HCT116 (cell line): Measurements from ENCODE around the gene SARM1. TPM values are rescaled to one million over a fixed set of nuclear protein-coding genes. Genes with fewer than 3 reads are reported as not detected.

ENCODE experiments used
- ATAC-seq: fragments of 200-7000 bp; cut with Tn5 transposase; 2 replicates; pipeline ENCODE4 v1.9.1; 2020; ENCODE audit warnings: mild to moderate bottlenecking, moderate library complexity
- BruUV-seq: library from RNA; stranded (reverse); fragments of 400-500 nt; replicated peaks from 2 replicates; lab custom pipeline; 2021; lab: Mats Ljungman, UMichigan
- CTCF ChIA-PET: fragments of 300-600 bp; sonication (Branson Sonifier 250); formaldehyde crosslinking; loops from one replicate; lab custom pipeline; 2021; ENCODE audit warnings: antibody characterized with exemption; lab: Charles Lee
- POLR2A ChIA-PET: fragments of 300-600, 350-600 bp; sonication (Branson Sonifier 250); formaldehyde crosslinking; loops from one replicate; lab custom pipeline; 2021; ENCODE audit warnings: antibody characterized with exemption; lab: Charles Lee
- RAD21 ChIA-PET, 2 experiments: fragments of 300-600 bp; sonication (Branson Sonifier 250); formaldehyde crosslinking; loops; one replicate each; lab custom pipeline; 2023; ENCODE audit warnings: low total read pairs in 2 of 2; ENCODE audit not compliant: uncharacterized antibody in 2 of 2, unreplicated experiment in 2 of 2, low non-redundant PET in 1 of 2; lab: Charles Lee
- DNase-seq: peaks from one replicate; pipeline ENCODE4 v3.0.0-alpha.2; 2010; ENCODE audit warnings: low read depth, low spot score
- H2AFZ ChIP-seq: fragments of 200-600 bp; shearing (Covaris generic), sonication (generic); 2 replicates; pipeline ENCODE4 v1.6.1; 2017; ENCODE audit warnings: low read depth, mixed run types, mixed read lengths, antibody characterized with exemption, low read length; ENCODE audit not compliant: poor library complexity, severe bottlenecking
- H3K27ac ChIP-seq: 2 replicates; pipeline ENCODE4 v1.5.1; 2012; ENCODE audit warnings: low read depth, low read length
- H3K27me3 ChIP-seq: fragments of 200-600 bp; sonication (generic); 2 replicates; pipeline ENCODE4 v1.6.1; 2016; ENCODE audit warnings: mixed run types, low read length, mixed read lengths; ENCODE audit not compliant: insufficient read depth
- H3K36me3 ChIP-seq, 2 experiments: fragments of 200-500 bp in 1 of 2; fragments of 200-600 bp in 1 of 2; sonication (Bioruptor generic) in 1 of 2; sonication (generic) in 1 of 2; 2 replicates each; pipeline versions ENCODE4 v1.5.1 to v1.6.1; 2014 to 2016; ENCODE audit warnings: low read length in 2 of 2, inconsistent platforms in 1 of 2, mixed read lengths in 1 of 2, mixed run types in 1 of 2; ENCODE audit not compliant: insufficient read depth in 2 of 2, control insufficient read depth in 1 of 2
- H3K4me1 ChIP-seq, 2 experiments: fragments of 200-600 bp in 1 of 2; sonication (generic) in 1 of 2; 2 replicates each; pipeline versions ENCODE4 v1.5.1 to v1.6.1; 2012 to 2017; ENCODE audit warnings: low read length in 2 of 2, inconsistent platforms in 1 of 2, mild to moderate bottlenecking in 1 of 2, mixed read lengths in 1 of 2, mixed run types in 1 of 2, moderate library complexity in 1 of 2; ENCODE audit not compliant: insufficient read depth in 2 of 2, control insufficient read depth in 1 of 2
- H3K4me2 ChIP-seq: fragments of 200-600 bp; sonication (generic); 2 replicates; pipeline ENCODE4 v1.6.1; 2017; ENCODE audit warnings: mixed run types, low read length, mixed read lengths
- H3K4me3 ChIP-seq, 2 experiments: fragments of 200-600 bp in 1 of 2; sonication (generic) in 1 of 2; replicated peaks in 1 of 2; 2 replicates each; pipeline ENCODE4 v1.5.1; 2011 to 2016; ENCODE audit warnings: low read length in 2 of 2, control low read depth in 1 of 2, low read depth in 1 of 2, mild to moderate bottlenecking in 1 of 2, mixed read lengths in 1 of 2, mixed run types in 1 of 2
- H3K79me2 ChIP-seq: fragments of 200-600 bp; sonication (generic); 2 replicates; pipeline ENCODE4 v1.6.1; 2017; ENCODE audit warnings: mild to moderate bottlenecking, mixed run types, low read length, moderate library complexity, mixed read lengths; ENCODE audit not compliant: insufficient read depth
- H3K9ac ChIP-seq: fragments of 200-600 bp; sonication (generic); 2 replicates; pipeline ENCODE4 v1.6.1; 2016; ENCODE audit warnings: low read length, mixed read lengths
- H3K9me2 ChIP-seq: fragments of 200-600 bp; sonication (generic), shearing (Covaris generic); 2 replicates; pipeline ENCODE4 v1.6.1; 2017; ENCODE audit warnings: mixed run types, mild to moderate bottlenecking, moderate library complexity; ENCODE audit not compliant: insufficient read depth
- H3K9me3 ChIP-seq, 2 experiments: fragments of 200-500 bp in 1 of 2; fragments of 200-600 bp in 1 of 2; sonication (Bioruptor generic) in 1 of 2; sonication (generic) in 1 of 2; 2 replicates each; pipeline ENCODE4 v1.6.1; 2014 to 2017; ENCODE audit warnings: low read length in 2 of 2, mixed read lengths in 2 of 2, inconsistent platforms in 1 of 2, low read depth in 1 of 2, mild to moderate bottlenecking in 1 of 2, mixed run types in 1 of 2, moderate library complexity in 1 of 2; ENCODE audit not compliant: control insufficient read depth in 1 of 2, insufficient read depth in 1 of 2
- H4K20me1 ChIP-seq: fragments of 200-600 bp; sonication (generic), shearing (Covaris generic); 2 replicates; pipeline ENCODE4 v1.6.1; 2017; ENCODE audit warnings: mixed run types, mild to moderate bottlenecking, moderate library complexity; ENCODE audit not compliant: insufficient read depth
- CEBPB ChIP-seq: IDR thresholded peaks from 2 replicates; pipeline ENCODE4 v1.6.1; 2012; ENCODE audit warnings: low read depth
- EGR1 ChIP-seq: IDR thresholded peaks from 2 replicates; pipeline ENCODE4 v1.6.1; 2012; ENCODE audit warnings: low read depth
- EZH2 ChIP-seq: fragments of 200-600 bp; sonication (generic); IDR thresholded peaks from 2 replicates; pipeline ENCODE4 v1.6.1; 2017; ENCODE audit warnings: antibody characterized with exemption, mixed run types
- EZH2phosphoT487 ChIP-seq: fragments of 200-600 bp; IDR thresholded peaks from 2 replicates; pipeline ENCODE4 v1.6.1; 2018; ENCODE audit warnings: antibody characterized with exemption, borderline replicate concordance
- JUND ChIP-seq: IDR thresholded peaks from 2 replicates; pipeline ENCODE4 v1.6.1; 2012
- POLR2AphosphoS5 ChIP-seq: IDR thresholded peaks from 2 replicates; pipeline ENCODE4 v1.6.1; 2011; ENCODE audit warnings: mild to moderate bottlenecking, low read depth, low read length, moderate library complexity
- RAD21 ChIP-seq: IDR thresholded peaks from 2 replicates; pipeline ENCODE4 v1.6.1; 2012; ENCODE audit warnings: low read depth, mild to moderate bottlenecking
- REST ChIP-seq: IDR thresholded peaks from 2 replicates; pipeline ENCODE4 v1.6.1; 2012; ENCODE audit warnings: low read depth
- SIN3A ChIP-seq: IDR thresholded peaks from 2 replicates; pipeline ENCODE4 v1.6.1; 2012; ENCODE audit warnings: low read depth
- SP1 ChIP-seq: IDR thresholded peaks from 2 replicates; pipeline ENCODE4 v1.6.1; 2012; ENCODE audit warnings: low read depth
- SRF ChIP-seq: IDR thresholded peaks from 2 replicates; pipeline ENCODE4 v1.6.1; 2012; ENCODE audit warnings: low read depth
- TCF7L2 ChIP-seq: IDR thresholded peaks from 2 replicates; pipeline ENCODE4 v1.7.0; 2011; ENCODE audit warnings: borderline replicate concordance, inconsistent platforms; ENCODE audit not compliant: insufficient read depth, insufficient read length; ENCODE audit errors: extremely low read depth
- ZFX ChIP-seq: fragments of 450-650 bp; IDR thresholded peaks from 2 replicates; pipeline ENCODE4 v1.6.1; 2017
- intact Hi-C: fragments of 100-400 bp; cut with micrococcal nuclease; formaldehyde crosslinking; loops from 2 replicates; pipeline ENCODE4 v1.10.0; 2022
- total RNA-seq: library from RNA; stranded (reverse); gene quantifications from one replicate; pipeline ENCODE4 v1.2.1, GENCODE V29; 2021; ENCODE audit not compliant: unreplicated experiment
- TF ChIP-seq, protein P1 (sequence below), 3 experiments: fragments of 200-600 bp in 1 of 3; sonication (generic) in 1 of 3; IDR thresholded peaks in 2 of 3; conservative IDR thresholded peaks in 1 of 3; 2 replicates each; pipeline ENCODE4 v1.5.1; 2012 to 2017; ENCODE audit warnings: low read depth in 2 of 3, low read length in 2 of 3, antibody characterized with exemption in 1 of 3, borderline replicate concordance in 1 of 3, control low read depth in 1 of 3, mild to moderate bottlenecking in 1 of 3, mixed read lengths in 1 of 3, mixed run types in 1 of 3, moderate library complexity in 1 of 3; ENCODE audit not compliant: insufficient read depth in 1 of 3
- TF ChIP-seq, protein P2 (sequence below): IDR thresholded peaks from 2 replicates; pipeline ENCODE4 v1.6.1; 2011; ENCODE audit warnings: mild to moderate bottlenecking, low read length, moderate library complexity; ENCODE audit not compliant: insufficient replicate concordance; ENCODE audit errors: extremely low read depth

Gene SARM1
- total RNA-seq, 1 experiment from 2014 or later, result 1.3 TPM

DNA sequence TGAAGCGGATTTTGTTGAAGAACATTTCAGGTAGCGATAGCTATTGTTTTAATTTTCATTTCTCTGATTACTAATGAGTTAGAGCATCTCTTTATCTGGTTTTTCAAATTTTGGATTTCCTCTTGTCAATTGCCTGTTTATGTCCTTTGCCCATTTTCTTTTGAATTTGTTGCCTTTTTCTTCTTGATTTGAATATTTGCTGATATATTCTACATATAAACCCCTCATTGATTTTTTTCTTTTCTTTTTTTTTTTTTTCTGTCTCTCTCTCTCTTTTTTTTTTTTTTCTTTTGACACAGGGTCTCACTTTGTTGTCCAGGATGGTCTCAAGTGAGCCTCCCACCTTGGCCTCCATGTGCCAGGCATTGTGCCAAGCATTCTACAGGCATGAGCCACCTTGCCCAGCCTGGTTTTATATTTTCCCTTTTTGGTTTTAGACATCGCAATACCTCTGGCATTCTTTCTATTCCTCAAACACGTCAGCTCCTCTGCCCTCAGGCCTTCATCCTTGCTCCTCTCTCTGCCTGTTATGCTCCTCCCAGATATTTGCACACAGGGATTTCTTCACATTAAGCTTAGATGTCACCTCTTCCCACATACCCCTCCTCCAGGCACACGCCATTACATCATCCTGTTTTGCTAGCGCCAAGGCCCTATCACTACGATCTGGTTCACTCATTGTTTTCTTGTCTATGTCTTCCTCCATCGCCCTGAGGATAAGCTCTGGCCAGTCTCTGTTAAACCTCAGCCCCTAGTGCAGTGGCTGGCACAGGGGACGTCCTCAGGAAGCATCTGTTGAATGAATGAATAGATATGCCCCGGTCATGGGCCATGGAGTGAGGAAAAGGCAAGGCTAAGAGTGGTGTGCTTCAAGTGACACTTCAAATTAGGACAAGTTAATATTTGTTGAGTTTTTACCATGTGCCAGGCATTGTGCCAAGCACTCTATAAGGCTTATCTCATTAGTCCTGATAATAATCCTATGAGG lies 8.6 kb downstream of the SARM1 start (continued):
- TF ChIP-seq, protein P1, sequence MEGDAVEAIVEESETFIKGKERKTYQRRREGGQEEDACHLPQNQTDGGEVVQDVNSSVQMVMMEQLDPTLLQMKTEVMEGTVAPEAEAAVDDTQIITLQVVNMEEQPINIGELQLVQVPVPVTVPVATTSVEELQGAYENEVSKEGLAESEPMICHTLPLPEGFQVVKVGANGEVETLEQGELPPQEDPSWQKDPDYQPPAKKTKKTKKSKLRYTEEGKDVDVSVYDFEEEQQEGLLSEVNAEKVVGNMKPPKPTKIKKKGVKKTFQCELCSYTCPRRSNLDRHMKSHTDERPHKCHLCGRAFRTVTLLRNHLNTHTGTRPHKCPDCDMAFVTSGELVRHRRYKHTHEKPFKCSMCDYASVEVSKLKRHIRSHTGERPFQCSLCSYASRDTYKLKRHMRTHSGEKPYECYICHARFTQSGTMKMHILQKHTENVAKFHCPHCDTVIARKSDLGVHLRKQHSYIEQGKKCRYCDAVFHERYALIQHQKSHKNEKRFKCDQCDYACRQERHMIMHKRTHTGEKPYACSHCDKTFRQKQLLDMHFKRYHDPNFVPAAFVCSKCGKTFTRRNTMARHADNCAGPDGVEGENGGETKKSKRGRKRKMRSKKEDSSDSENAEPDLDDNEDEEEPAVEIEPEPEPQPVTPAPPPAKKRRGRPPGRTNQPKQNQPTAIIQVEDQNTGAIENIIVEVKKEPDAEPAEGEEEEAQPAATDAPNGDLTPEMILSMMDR (IDR thresholded peaks at IDR 0.05 in 2 of 3, conservative IDR thresholded peaks at IDR 0.05 in 1 of 3; ENCODE audit: borderline replicate concordance in 1 of 3, insufficient read depth in 1 of 3, low read depth in 2 of 3, low read length in 2 of 3), result no peak
- TF ChIP-seq CEBPB (no peak), JUND (no peak), ZFX (no peak), SP1 (no peak), SRF (no peak), POLR2AphosphoS5 (no peak), EZH2phosphoT487 (no peak)
- TF ChIP-seq, all 23 proteins: peak for 0

DNA sequence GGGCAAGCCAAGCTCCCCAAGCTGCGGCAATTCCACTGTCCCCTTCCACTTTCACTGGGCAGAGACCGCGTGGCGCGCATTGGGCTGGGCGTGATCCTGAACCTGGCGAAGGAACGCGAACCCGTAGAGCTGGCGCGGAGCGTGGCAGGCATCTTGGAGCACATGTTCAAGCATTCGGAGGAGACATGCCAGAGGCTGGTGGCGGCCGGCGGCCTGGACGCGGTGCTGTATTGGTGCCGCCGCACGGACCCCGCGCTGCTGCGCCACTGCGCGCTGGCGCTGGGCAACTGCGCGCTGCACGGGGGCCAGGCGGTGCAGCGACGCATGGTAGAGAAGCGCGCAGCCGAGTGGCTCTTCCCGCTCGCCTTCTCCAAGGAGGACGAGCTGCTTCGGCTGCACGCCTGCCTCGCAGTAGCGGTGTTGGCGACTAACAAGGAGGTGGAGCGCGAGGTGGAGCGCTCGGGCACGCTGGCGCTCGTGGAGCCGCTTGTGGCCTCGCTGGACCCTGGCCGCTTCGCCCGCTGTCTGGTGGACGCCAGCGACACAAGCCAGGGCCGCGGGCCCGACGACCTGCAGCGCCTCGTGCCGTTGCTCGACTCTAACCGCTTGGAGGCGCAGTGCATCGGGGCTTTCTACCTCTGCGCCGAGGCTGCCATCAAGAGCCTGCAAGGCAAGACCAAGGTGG lies 9.8 kb downstream of the SARM1 start:
- no peak overlapping the region for H3K4me2 ChIP-seq
- H3K27ac ChIP-seq, result no peak overlapping the region
- intact Hi-C loops, result no loop called here
- H3K9me3 ChIP-seq, result no peaks in the 10 kb centered on the region
- no peaks in the 10 kb centered on the region for H3K36me3 ChIP-seq
- H3K9ac ChIP-seq, result no peak overlapping the region
- no peak for DNase-seq
- no peak overlapping the region for H2AFZ ChIP-seq
- no peaks in the 10 kb centered on the region for H3K4me1 ChIP-seq
- ChIA-PET POLR2A (no interaction called here), CTCF (no interaction called here), RAD21 (no interaction called here)
- H3K9me2 ChIP-seq, result no peaks in the 10 kb centered on the region
- H3K79me2 ChIP-seq, result no peaks in the 10 kb centered on the region
- ATAC-seq, result no peak
- no peak overlapping the region for H3K4me3 ChIP-seq
- BruUV-seq, result no TSS peak
- no peaks in the 10 kb centered on the region for H4K20me1 ChIP-seq
- no peaks in the 10 kb centered on the region for H3K27me3 ChIP-seq
- no peak for TF ChIP-seq REST
- TF ChIP-seq EZH2, result no peak
- no peak for TF ChIP-seq EZH2phosphoT487
- no peak for TF ChIP-seq SP1
- TF ChIP-seq TCF7L2, result no peak
- no peak for TF ChIP-seq SIN3A
- no peak for TF ChIP-seq EGR1
- no peak for TF ChIP-seq RAD21
- TF ChIP-seq, protein P2, sequence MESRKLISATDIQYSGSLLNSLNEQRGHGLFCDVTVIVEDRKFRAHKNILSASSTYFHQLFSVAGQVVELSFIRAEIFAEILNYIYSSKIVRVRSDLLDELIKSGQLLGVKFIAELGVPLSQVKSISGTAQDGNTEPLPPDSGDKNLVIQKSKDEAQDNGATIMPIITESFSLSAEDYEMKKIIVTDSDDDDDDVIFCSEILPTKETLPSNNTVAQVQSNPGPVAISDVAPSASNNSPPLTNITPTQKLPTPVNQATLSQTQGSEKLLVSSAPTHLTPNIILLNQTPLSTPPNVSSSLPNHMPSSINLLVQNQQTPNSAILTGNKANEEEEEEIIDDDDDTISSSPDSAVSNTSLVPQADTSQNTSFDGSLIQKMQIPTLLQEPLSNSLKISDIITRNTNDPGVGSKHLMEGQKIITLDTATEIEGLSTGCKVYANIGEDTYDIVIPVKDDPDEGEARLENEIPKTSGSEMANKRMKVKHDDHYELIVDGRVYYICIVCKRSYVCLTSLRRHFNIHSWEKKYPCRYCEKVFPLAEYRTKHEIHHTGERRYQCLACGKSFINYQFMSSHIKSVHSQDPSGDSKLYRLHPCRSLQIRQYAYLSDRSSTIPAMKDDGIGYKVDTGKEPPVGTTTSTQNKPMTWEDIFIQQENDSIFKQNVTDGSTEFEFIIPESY, result no peak
- TF ChIP-seq SRF, result no peak
